Brain microvascular endothelial cell (primary cell): Measurements from ENCODE around the gene LTB.
"Not testable (repeated sequence)": the region's sequence is repeated elsewhere in the genome, so short reads cannot be mapped to it uniquely, and the experiment has no call there.

Experiments used
- DNase-seq: peaks from one replicate; pipeline ENCODE4 v3.0.0-alpha.2; 2020
- H3K27ac ChIP-seq: fragments of 250-450 bp; sonication (Bioruptor Pico); 2 replicates; pipeline ENCODE4 v1.5.1; 2020; ENCODE audit warnings: mild to moderate bottlenecking, moderate library complexity
- H3K27me3 ChIP-seq: fragments of 250-450 bp; sonication (Bioruptor Pico); replicated peaks from 2 replicates; pipeline ENCODE4 v1.5.1; 2020; ENCODE audit warnings: mild to moderate bottlenecking
- H3K36me3 ChIP-seq: fragments of 250-450 bp; sonication (Bioruptor Pico); replicated peaks from 2 replicates; pipeline ENCODE4 v1.5.1; 2020; ENCODE audit warnings: mild to moderate bottlenecking
- H3K4me3 ChIP-seq: 2 replicates; pipeline ENCODE4 v1.5.1; 2011; ENCODE audit warnings: low read depth, mild to moderate bottlenecking, control low read depth, low read length, moderate library complexity
- in situ Hi-C: cut with HindIII; loops from 2 replicates; pipeline ENCODE4 v1.10.0; 2017; ENCODE audit warnings: low sequenced_read_pairs, low pct_ligation_motif_present
- TF ChIP-seq, protein P1 (sequence below): IDR thresholded peaks from 2 replicates; pipeline ENCODE4 v1.5.1; 2011; ENCODE audit warnings: low read depth, mild to moderate bottlenecking, moderate library complexity, low read length, control low read depth, inconsistent platforms; ENCODE audit errors: missing control alignments

The LTB gene

DNA sequence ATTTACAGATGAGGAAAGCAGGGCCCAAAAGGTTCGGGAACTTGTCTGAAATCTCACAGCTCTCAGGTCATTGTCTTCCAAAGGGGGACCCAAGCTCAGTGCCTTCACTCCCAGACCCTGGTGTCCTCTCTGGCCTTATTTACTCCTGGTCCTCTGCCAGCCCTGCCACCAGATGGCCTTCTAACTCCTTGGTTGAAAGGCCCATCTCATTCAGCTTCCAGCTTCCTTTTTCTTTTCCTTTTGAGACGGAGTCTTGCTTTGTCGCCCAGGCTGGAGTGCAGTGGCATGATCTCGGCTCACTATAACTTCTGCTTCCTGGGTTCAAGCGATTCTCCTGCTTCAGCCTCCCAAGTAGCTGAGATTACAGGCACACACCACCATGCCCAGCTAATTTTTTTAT is 30.9 kb downstream of the LTB start:
- H3K27ac ChIP-seq, in situ Hi-C loops, H3K4me3 ChIP-seq, H3K27me3 ChIP-seq: not testable (repeated sequence)
- H3K36me3 ChIP-seq: peaks cover 18% of the 10 kb centered on the region
- TF ChIP-seq, protein P1, sequence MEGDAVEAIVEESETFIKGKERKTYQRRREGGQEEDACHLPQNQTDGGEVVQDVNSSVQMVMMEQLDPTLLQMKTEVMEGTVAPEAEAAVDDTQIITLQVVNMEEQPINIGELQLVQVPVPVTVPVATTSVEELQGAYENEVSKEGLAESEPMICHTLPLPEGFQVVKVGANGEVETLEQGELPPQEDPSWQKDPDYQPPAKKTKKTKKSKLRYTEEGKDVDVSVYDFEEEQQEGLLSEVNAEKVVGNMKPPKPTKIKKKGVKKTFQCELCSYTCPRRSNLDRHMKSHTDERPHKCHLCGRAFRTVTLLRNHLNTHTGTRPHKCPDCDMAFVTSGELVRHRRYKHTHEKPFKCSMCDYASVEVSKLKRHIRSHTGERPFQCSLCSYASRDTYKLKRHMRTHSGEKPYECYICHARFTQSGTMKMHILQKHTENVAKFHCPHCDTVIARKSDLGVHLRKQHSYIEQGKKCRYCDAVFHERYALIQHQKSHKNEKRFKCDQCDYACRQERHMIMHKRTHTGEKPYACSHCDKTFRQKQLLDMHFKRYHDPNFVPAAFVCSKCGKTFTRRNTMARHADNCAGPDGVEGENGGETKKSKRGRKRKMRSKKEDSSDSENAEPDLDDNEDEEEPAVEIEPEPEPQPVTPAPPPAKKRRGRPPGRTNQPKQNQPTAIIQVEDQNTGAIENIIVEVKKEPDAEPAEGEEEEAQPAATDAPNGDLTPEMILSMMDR: peak; percentile 72
- peak; percentile 54 for DNase-seq

DNA sequence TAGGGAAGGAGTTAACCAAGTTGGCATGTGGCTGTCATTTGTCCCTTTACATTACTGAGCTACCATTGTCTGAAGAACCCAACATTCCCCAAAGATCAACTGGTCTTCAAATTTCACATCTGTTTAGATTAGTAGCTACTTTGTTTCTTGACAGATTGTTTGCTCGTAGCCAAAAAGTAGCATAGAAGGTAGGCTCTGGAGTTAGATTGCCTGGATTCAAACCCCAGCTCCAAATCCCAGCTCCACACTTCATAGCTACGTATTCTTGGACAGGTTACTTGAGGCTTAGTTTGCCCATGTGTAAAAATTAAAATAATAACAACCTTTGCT is 33.7 kb downstream of the LTB start:
- no peaks in the 10 kb centered on the region for H3K27me3 ChIP-seq
- in situ Hi-C loops: no loop called here
- H3K27ac ChIP-seq: no peak overlapping the region
- TF ChIP-seq, protein P1: no peak
- DNase-seq: no peak
- H3K4me3 ChIP-seq: no peak overlapping the region
- peaks cover 15% of the 10 kb centered on the region for H3K36me3 ChIP-seq

DNA sequence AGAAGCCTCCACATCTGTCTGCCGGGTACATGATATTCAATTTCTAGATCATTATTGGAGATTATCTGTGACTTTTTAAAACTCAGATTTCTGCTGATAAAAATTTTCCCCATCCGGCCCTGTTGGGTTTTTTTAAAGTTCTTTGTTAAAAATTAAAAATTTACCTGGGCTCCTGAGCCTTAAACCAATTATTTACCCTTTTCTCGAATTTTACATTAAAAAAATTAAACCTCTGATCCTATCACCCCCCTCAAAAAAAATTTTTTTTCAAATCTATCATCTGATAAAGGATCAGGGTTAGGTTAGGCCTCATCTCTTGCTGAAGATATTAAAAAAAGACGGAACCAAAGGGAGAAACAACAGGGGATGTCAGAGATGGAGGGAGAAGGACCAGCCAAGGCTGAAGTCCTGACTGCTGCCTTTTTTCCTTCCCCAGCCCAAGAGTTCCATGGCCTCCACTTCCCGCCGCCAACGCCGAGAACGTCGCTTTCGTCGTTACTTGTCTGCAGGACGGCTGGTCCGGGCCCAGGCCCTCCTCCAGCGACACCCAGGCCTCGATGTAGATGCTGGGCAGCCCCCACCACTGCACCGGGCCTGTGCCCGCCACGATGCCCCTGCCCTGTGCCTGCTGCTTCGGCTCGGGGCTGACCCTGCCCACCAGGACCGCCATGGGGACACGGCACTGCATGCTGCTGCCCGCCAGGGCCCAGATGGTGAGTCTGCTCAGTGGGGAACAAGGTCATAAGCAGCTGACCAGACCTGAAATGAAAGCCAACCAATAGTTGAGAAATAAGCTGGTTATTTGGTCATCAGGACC is 34.3 kb downstream of the LTB start:
- Histone ChIP-seq H3K4me3 (peak overlapping the region; percentile 57), H3K27ac (peak overlapping the region; percentile 75), H3K27me3 (no peaks in the 10 kb centered on the region), H3K36me3 (peaks cover 11% of the 10 kb centered on the region)
- DNase-seq: no peak
- TF ChIP-seq, protein P1: no peak
- in situ Hi-C loops: no loop called here

- TF ChIP-seq, protein P1: no peak
- Histone ChIP-seq H3K36me3 (peaks cover 11% of the 10 kb centered on the region), H3K4me3 (peak within 1 kb of the TSS; percentile 57), H3K27me3 (no peaks in the 10 kb centered on the region), H3K27ac (peak within 1 kb of the TSS; percentile 75)
- in situ Hi-C loops: no loop called here
- DNase-seq: peak; percentile 96
Observed at GRCh38 chr6:31546958-31547726, 35.1 kb downstream of the LTB start, which contains the start of gene NFKBIL1. NFKBIL1 (plus strand) TSS chr6:31547608; CDS start chr6:31547695, 87 bp downstream.

- Histone ChIP-seq H3K27ac (peak within 1 kb of the TSS; percentile 75), H3K27me3 (no peaks in the 10 kb centered on the region), H3K4me3 (peak within 1 kb of the TSS; percentile 57), H3K36me3 (peaks cover 12% of the 10 kb centered on the region)
- TF ChIP-seq, protein P1: peak; percentile 100
- peak; percentile 94 for DNase-seq
- in situ Hi-C loops: no loop called here
Observed at GRCh38 chr6:31546339-31546957, 35.8 kb downstream of the LTB start, which contains the start of gene ATP6V1G2. ATP6V1G2 (minus strand) TSS chr6:31546608; CDS start chr6:31546559, 49 bp downstream.
